H9 (cell line): Measurements from ENCODE around the gene EPB41L5. TPM values are rescaled to one million over a fixed set of nuclear protein-coding genes. Genes with fewer than 3 reads are reported as not detected.

Source experiments
- DNase-seq: peaks from one replicate; pipeline ENCODE4 v3.0.0-alpha.2; 2017
- H2AFZ ChIP-seq: one replicate; pipeline ENCODE4 v1.6.1; 2013; ENCODE audit warnings: mild to moderate bottlenecking, low read length, control low read depth, moderate library complexity
- H2AK5ac ChIP-seq: 2 replicates; pipeline ENCODE4 v1.6.1; 2013; ENCODE audit warnings: low read length, control low read depth, mixed read lengths; ENCODE audit not compliant: insufficient read length
- H2BK120ac ChIP-seq: one replicate; pipeline ENCODE4 v1.6.1; 2013; ENCODE audit warnings: low read depth, mild to moderate bottlenecking, low read length, control low read depth, inconsistent platforms; ENCODE audit not compliant: poor library complexity, severe bottlenecking
- H2BK12ac ChIP-seq: 2 replicates; pipeline ENCODE4 v1.6.1; 2013; ENCODE audit warnings: low read length, control low read depth, mixed read lengths, low read depth; ENCODE audit not compliant: insufficient read length
- H2BK15ac ChIP-seq: 2 replicates; pipeline ENCODE4 v1.6.1; 2013; ENCODE audit warnings: low read depth, low read length, control low read depth
- H2BK20ac ChIP-seq: one replicate; pipeline ENCODE4 v1.6.1; 2013; ENCODE audit warnings: low read depth, mild to moderate bottlenecking, low read length, control low read depth, inconsistent platforms; ENCODE audit not compliant: poor library complexity, severe bottlenecking
- H2BK5ac ChIP-seq: 2 replicates; pipeline ENCODE4 v1.6.1; 2013; ENCODE audit warnings: low read length, control low read depth, mixed read lengths; ENCODE audit not compliant: insufficient read length
- H3K14ac ChIP-seq: 2 replicates; pipeline ENCODE4 v1.6.1; 2013; ENCODE audit warnings: low read length, control low read depth; ENCODE audit not compliant: insufficient read depth
- H3K18ac ChIP-seq: 2 replicates; pipeline ENCODE4 v1.6.1; 2013; ENCODE audit warnings: low read depth, mild to moderate bottlenecking, mixed read lengths, low read length, control low read depth; ENCODE audit not compliant: insufficient read length
- H3K23ac ChIP-seq: 2 replicates; pipeline ENCODE4 v1.6.1; 2013; ENCODE audit warnings: low read length, control low read depth, mixed read lengths, low read depth; ENCODE audit not compliant: insufficient read length
- H3K23me2 ChIP-seq: 2 replicates; pipeline ENCODE4 v1.6.1; 2013; ENCODE audit warnings: low read depth, mild to moderate bottlenecking, mixed read lengths, low read length, control low read depth; ENCODE audit not compliant: insufficient read length, poor library complexity, severe bottlenecking
- H3K27ac ChIP-seq: 2 replicates; pipeline ENCODE4 v1.5.1; 2013; ENCODE audit warnings: low read length, control low read depth, mixed read lengths, low read depth; ENCODE audit not compliant: insufficient read length
- H3K27me3 ChIP-seq: 2 replicates; pipeline ENCODE4 v1.6.1; 2013; ENCODE audit warnings: low read length, control low read depth, inconsistent platforms; ENCODE audit not compliant: insufficient read depth
- H3K4ac ChIP-seq: 2 replicates; pipeline ENCODE4 v1.6.1; 2013; ENCODE audit warnings: low read depth, mild to moderate bottlenecking, control low read depth, inconsistent platforms, low read length, moderate library complexity
- H3K4me1 ChIP-seq: 2 replicates; pipeline ENCODE4 v1.6.1; 2013; ENCODE audit warnings: low read length, control low read depth, inconsistent platforms; ENCODE audit not compliant: insufficient read depth
- H3K4me2 ChIP-seq: 2 replicates; pipeline ENCODE4 v1.6.1; 2013; ENCODE audit warnings: low read length, control low read depth, mixed read lengths; ENCODE audit not compliant: insufficient read length, insufficient read depth
- H3K56ac ChIP-seq: 2 replicates; pipeline ENCODE4 v1.6.1; 2013; ENCODE audit warnings: low read depth, mild to moderate bottlenecking, mixed read lengths, low read length, control low read depth; ENCODE audit not compliant: insufficient read length
- H3K79me1 ChIP-seq: 2 replicates; pipeline ENCODE4 v1.6.1; 2013; ENCODE audit warnings: low read depth, mild to moderate bottlenecking, moderate library complexity, low read length, control low read depth, inconsistent platforms; ENCODE audit not compliant: insufficient read depth, poor library complexity, severe bottlenecking
- H3K79me2 ChIP-seq: 2 replicates; pipeline ENCODE4 v1.6.1; 2013; ENCODE audit warnings: low read length, control low read depth, inconsistent platforms; ENCODE audit not compliant: insufficient read depth
- H3K9ac ChIP-seq: 2 replicates; pipeline ENCODE4 v1.6.1; 2013; ENCODE audit warnings: low read length, control low read depth, mixed read lengths; ENCODE audit not compliant: insufficient read length; ENCODE audit errors: extremely low read depth
- H3K9me3 ChIP-seq: one replicate; pipeline ENCODE4 v1.6.1; 2013; ENCODE audit warnings: low read depth, low read length, inconsistent platforms; ENCODE audit not compliant: control insufficient read depth
- H3T11ph ChIP-seq: one replicate; pipeline ENCODE4 v1.6.1; 2013; ENCODE audit warnings: mild to moderate bottlenecking, low read length, control low read depth, inconsistent platforms
- H4K20me1 ChIP-seq: one replicate; pipeline ENCODE4 v1.6.1; 2013; ENCODE audit not compliant: control insufficient read depth, insufficient read length, insufficient read depth
- H4K5ac ChIP-seq: 2 replicates; pipeline ENCODE4 v1.6.1; 2013; ENCODE audit warnings: low read depth, mild to moderate bottlenecking, mixed read lengths, low read length, control low read depth; ENCODE audit not compliant: insufficient read length
- H4K8ac ChIP-seq: replicated peaks from 2 replicates; pipeline ENCODE4 v1.6.1; 2013; ENCODE audit warnings: low read length, control low read depth, mixed read lengths, low read depth; ENCODE audit not compliant: insufficient read length
- H4K91ac ChIP-seq: 2 replicates; pipeline ENCODE4 v1.6.1; 2013; ENCODE audit warnings: low read depth, mild to moderate bottlenecking, moderate library complexity, mixed read lengths, low read length, control low read depth; ENCODE audit not compliant: insufficient read length
- H3K27ac Mint-ChIP-seq, 3 experiments: 2 replicates in 2 of 3; 3 replicates in 1 of 3; pipeline ENCODE4 v1.8.0; 2020 to 2021; ENCODE audit warnings: mixed read lengths in 3 of 3, mild to moderate bottlenecking in 1 of 3, moderate library complexity in 1 of 3
- H3K27me3 Mint-ChIP-seq: 2 replicates; pipeline ENCODE4 v1.8.0; 2021; ENCODE audit warnings: low read depth, mild to moderate bottlenecking, moderate library complexity, mixed read lengths
- H3K36me3 Mint-ChIP-seq, 3 experiments: 2 replicates in 2 of 3; 3 replicates in 1 of 3; pipeline ENCODE4 v1.8.0; 2020 to 2021; ENCODE audit warnings: low read depth in 3 of 3, mixed read lengths in 3 of 3; ENCODE audit not compliant: insufficient read depth in 1 of 3
- H3K4me1 Mint-ChIP-seq, 2 experiments: 2 replicates each; pipeline ENCODE4 v1.8.0; 2020; ENCODE audit warnings: mixed read lengths in 2 of 2
- H3K4me3 Mint-ChIP-seq, 2 experiments: 2 replicates in 1 of 2; 3 replicates in 1 of 2; pipeline ENCODE4 v1.8.0; 2020 to 2021; ENCODE audit warnings: mild to moderate bottlenecking in 2 of 2, mixed read lengths in 2 of 2, moderate library complexity in 1 of 2
- H3K9me3 Mint-ChIP-seq, 2 experiments: 2 replicates in 1 of 2; 3 replicates in 1 of 2; pipeline ENCODE4 v1.8.0; 2020; ENCODE audit warnings: mild to moderate bottlenecking in 2 of 2, mixed read lengths in 2 of 2, moderate library complexity in 1 of 2
- CTCF ChIP-seq: fragments of 200-600 bp; sonication (generic); conservative IDR thresholded peaks from 3 replicates; pipeline ENCODE4 v1.8.0; 2021; ENCODE audit warnings: antibody characterized with exemption, mild to moderate bottlenecking
- WGBS: extraction: QIAGEN DNeasy Blood & Tissue Kit; methylation state at CpG from one replicate; pipeline ENCODE4 v1.1.7; 2013; ENCODE audit warnings: missing lambda C conversion rate, low lambda C conversion rate, mixed read lengths; ENCODE audit not compliant: insufficient read length; ENCODE audit errors: extremely low coverage; 5-methylcytosine and 5-hydroxymethylcytosine counted together
- total RNA-seq: library from RNA; stranded (reverse); gene quantifications from 2 replicates; pipeline ENCODE4 v1.2.1, GENCODE V29; 2021

Gene EPB41L5
- total RNA-seq, 1 experiment from 2014 or later: 40.4 TPM

- Histone ChIP-seq H3K23me2 (no peaks in the 10 kb centered on the region), H3K23ac (no peak overlapping the region), H3K27ac (no peak overlapping the region), H2BK12ac (no peak overlapping the region), H3K4me2 (no peak overlapping the region), H3K9me3 (no peaks in the 10 kb centered on the region), H3K56ac (no peak overlapping the region), H2BK120ac (no peak overlapping the region), H3K14ac (no peak overlapping the region), H2BK20ac (no peak overlapping the region), H4K20me1 (no peaks in the 10 kb centered on the region), H2AK5ac (no peak overlapping the region), H3K9ac (no peak overlapping the region), H4K91ac (no peak overlapping the region), H3K4me1 (peaks cover 5% of the 10 kb centered on the region; the same call in 1 of the 2 replicates), H2AFZ (no peak overlapping the region), H4K8ac (no peak overlapping the region), H3K4ac (no peak overlapping the region), H2BK5ac (no peak overlapping the region), H3K79me1 (no peaks in the 10 kb centered on the region), H2BK15ac (no peak overlapping the region), H3K27me3 (no peaks in the 10 kb centered on the region), H4K5ac (no peak overlapping the region), H3K18ac (no peak overlapping the region), H3T11ph (no peak overlapping the region), H3K79me2 (no peaks in the 10 kb centered on the region)
- Mint-ChIP-seq H3K9me3 (no peaks in the 10 kb centered on the region), H3K27me3 (no peaks in the 10 kb centered on the region), H3K4me1 (peaks cover 15 to 21% of the 10 kb centered on the region in 2 experiments), H3K27ac (0 out of 7 replicates have a peak overlapping the region, but pooled peaks of 1 of the 3 experiments have one; percentile 25), H3K4me3 (no peak overlapping the region), H3K36me3 (peaks cover 2 to 17% (median 3%) of the 10 kb centered on the region in 3 experiments; a peak in 5 of 7 replicates)
- no peak for DNase-seq
- no CpG with 5 or more reads among the region's 2 CpGs for WGBS
- TF ChIP-seq CTCF: no peak
These were observed 21.1 kb downstream of the EPB41L5 start for GRCh38 chr2:120034027-120034426.
